GM21737 (cell line): Measurements from ENCODE around the gene SELL.
"Not testable (repeated sequence)": the region's sequence is repeated elsewhere in the genome, so short reads cannot be mapped to it uniquely, and the experiment has no call there.

Source experiments
- ATAC-seq: cut with Tn5 transposase; IDR thresholded peaks from one replicate; pipeline ENCODE4 v1.9.1; 2021; ENCODE audit warnings: mild to moderate bottlenecking, moderate library complexity; ENCODE audit not compliant: unreplicated experiment

Gene SELL

DNA sequence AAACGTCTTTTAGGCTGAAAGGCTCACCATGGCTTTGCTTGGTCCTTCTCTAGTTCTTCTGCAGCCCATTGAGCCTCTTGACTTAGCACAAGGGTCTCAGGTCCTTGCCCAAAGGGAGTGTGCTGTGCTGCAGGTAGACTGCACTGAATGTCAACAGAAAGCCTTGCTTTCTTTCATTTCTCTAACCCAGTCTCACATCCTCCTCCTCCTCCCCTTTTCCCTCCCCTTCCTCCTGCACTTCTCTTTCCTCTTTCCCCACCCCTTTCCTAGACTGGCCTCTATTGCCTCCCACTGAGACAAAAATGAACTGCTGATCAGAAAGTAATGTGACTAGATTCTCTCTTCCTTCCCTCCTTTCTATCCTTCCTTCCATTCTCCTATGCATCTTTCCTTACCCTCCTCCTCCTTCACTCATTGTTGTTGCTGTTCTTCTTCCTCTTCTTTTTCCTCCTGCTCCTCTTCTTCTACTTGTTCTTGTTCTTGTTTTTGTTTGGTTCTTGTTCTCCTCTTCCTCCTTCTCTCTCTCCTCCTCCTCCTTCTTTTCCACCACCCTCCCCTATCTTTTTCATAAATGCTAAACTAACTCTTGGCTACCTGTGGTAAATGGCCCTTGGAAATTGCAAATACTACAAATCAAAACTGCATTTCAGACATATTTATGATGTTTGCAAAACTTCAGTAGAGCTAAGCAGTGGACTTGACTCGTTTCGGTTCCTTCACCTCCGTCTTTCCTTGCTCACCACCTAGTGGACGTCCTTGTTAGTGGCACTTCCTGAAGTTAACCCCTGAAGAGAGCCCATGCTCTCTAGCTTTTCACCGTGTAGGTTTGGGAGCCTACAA is at the start of gene SELL:
SELL (minus strand) TSS at position 152 of the 840 bp plus-strand sequence; CDS start at position 30, 122 bp downstream.
- peak; percentile 79 for ATAC-seq

DNA sequence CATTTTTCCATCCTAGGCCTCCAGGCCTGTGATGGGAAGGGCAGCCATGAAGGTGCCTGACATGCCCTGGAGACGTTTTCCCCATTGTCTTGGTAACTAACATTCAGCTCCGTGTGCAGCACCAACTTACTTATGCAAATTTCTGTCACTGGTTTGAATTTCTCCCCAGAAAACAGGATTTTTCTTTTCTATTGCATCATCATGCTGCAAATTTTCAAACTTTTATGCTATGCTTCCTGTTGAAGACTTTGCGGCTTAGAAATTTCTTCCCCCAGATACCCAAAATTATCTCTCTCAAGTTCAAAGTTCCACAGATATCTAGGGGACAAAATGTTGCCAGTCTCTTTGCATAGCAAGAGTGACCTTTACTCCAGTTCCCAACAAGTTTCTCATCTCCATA is 47.6 kb upstream of the SELL start:
- no peak for ATAC-seq

DNA sequence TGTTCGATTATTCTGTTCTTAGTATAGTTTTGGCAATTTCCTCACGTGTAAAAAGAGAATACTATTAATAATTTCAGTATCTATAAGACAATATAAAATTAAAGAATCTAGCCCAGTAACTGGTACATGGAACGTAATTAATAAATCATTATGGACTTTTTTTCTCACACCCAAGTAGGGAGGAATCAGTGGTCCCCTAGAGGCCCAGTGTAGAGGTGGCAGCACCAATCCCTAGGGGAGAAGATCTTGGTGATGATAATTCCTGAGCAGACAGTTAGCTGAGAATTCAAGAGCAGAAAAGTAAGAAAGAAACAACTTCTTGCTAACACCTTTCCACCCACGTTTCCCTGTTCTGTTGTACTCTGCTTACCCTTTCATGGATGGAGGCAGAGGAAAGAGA is 42.1 kb upstream of the SELL start:
- ATAC-seq = no peak

DNA sequence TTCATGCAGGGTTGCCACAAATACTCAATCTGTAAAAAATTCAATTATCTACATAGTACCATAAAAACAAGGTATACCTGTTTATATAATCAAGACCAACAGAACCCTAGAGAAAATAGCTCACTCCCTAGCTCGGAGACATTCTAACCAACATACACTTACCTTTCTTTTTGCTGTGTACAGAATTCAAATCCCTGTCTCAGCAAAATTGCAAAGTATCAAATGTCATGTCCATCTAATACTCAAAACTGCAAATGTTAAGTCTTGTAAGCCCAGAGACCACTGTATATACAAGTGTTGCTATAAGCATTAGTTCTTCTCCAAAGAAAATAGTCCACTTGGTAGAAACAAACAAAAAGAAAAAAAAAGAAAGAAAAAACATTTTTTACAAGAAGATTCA is 38.6 kb upstream of the SELL start:
- ATAC-seq = no peak

GRCh38 chr1:169746550-169746949 is 35.1 kb upstream of the SELL start:
- ATAC-seq = no peak

DNA sequence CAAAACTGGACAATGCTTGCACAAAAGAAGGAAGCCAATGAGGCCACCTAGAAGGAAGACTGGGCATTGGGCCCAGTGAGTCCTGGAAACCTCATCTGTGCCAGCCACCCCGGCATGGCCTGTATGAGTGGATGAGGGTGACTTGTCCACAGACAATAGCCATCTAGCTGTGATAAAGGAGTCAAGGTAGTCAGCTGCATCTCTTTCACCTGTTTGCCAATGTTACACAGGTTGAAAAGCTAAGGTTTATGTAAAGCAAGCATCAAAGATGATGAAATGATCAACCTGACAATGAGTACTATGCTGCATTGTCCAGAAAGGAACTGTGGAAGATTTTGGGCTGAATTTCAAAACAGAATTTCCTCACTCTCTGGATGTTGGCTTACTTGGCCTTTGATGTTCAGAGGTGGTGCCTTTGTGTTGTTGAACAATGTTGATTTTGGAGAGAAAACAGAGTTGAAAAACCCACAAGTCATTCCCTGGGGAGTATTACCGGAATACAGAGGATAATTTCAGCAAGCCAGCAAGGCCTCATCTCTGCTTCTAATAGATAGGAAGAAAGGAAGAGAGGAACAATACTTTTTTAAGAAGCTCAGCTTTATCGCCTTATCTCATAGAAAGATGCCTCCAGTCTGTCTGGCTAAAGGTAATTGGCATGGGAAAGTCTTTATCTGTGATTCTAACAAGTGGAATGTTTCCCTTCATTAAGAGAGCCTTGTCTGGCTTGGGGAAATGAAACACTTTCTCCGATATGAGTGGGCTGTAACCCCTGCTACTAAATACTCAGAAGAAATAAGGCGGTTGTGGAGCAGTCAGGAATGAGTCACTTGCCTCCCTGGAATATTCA is 33.8 kb upstream of the SELL start:
- ATAC-seq = no peak

- no peak for ATAC-seq
These were observed 30.4 kb upstream of the SELL start for GRCh38 chr1:169741666-169742394.

DNA sequence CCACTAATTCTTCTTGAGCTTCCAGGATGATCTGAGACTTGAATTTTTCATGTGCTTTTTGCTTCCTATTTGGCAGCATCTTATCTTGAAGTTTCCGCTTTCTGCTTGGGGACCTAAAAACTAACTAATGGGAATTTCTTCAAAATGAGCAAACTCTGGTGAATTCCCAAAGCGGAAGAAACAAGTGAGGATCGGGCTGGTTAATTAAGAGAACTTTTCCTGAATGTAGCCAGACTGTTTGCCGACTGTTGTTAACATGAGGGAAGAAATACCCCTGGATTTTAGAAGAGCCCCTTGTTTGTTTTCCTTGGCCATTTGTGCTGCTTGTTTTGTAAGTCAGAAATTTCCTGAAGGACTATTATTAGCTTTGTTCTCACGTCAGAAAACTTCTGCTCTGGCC is 28.6 kb upstream of the SELL start:
- no peak for ATAC-seq

GRCh38 chr1:169733924-169734323 is 22.5 kb upstream of the SELL start, which contains the start of gene SELE:
Gene SELE (minus strand): TSS chr1:169734079. CDS start chr1:169733612, 467 bp downstream.
- no peak for ATAC-seq

DNA sequence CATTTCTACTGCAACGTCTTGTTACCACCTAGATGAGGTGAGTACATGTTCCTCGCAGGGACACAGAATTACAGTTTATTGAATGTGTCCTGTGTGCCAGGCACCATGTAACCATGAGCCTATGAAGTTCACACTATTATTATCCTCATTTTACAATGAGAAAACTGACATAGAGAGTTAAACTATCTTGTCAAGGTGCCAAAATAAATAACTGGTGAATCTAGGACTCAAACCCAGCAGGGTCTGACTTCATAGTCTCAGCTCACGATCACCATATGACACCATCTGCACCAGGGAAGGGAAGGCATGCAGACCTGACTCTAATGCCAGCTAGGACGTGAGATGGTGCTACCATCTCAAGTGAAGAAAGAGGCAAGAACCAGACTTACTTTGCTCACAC is 20.0 kb upstream of the SELL start:
- ATAC-seq = no peak

GRCh38 chr1:169729991-169730390 is 18.6 kb upstream of the SELL start:
- no peak for ATAC-seq

- no peak for ATAC-seq
These were observed 15.9 kb upstream of the SELL start for GRCh38 chr1:169727307-169727706.

GRCh38 chr1:169726851-169727250 is 15.4 kb upstream of the SELL start:
- no peak for ATAC-seq

GRCh38 chr1:169725930-169726329 is 14.5 kb upstream of the SELL start:
- ATAC-seq = no peak

DNA sequence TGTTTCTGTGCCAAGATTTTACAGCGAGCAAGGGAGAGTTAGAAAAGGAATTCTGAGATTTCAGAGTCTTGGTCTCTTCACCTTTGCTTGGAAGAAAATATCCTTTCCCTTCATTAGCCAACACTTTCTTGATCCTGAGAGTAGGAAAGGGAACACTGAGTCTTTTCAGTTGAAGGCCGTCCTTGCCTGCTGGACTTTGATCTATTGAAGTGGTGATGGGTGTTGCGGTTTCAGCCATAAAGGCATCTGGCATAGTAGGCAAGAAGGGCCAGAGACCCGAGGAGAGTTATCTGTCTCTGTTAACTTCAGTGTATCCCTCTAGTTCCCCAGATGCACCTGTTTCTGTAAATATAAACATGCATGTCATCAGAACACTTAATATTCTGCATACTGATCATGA is 12.7 kb upstream of the SELL start:
- ATAC-seq = no peak

DNA sequence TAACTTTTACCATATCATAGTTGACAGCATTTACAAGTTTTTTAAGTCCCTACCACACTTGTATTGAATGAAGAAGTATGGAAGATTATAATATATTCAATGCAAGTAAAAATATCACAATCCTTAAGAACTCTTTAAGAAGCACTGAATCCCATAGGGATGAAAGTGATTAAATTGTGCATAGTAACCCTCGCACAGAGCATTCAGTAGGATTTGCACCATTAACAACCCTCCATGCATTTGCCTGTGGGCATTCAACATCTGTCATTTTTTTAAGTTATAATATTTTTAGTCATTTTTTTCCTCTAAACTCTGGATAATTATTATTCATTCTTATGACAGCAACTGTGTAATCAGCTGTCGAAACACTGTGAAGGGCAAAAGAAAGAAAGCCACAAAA is 12.3 kb upstream of the SELL start:
- no peak for ATAC-seq

DNA sequence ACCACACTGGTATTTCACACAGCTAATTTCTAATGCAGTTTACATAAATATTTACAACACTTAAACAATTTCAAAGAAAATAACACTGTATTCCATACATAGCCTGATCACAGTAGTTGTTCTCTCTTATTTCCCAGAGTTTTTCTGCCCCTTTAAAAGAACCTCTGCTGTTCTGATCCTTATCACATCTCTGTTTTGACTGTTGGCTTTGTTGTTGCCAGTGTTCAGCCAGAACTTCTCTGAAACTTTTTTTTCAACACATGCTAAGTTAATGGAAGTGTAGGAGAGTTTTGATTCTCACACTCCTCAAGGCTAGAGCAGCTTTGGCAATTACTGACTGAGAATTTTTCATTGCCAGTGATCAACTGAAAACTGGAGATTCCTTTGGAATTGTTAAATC is 11.4 kb upstream of the SELL start:
- ATAC-seq = no peak

- not testable (repeated sequence) for ATAC-seq
These were observed 3.7 kb upstream of the SELL start for GRCh38 chr1:169715100-169715499.

DNA sequence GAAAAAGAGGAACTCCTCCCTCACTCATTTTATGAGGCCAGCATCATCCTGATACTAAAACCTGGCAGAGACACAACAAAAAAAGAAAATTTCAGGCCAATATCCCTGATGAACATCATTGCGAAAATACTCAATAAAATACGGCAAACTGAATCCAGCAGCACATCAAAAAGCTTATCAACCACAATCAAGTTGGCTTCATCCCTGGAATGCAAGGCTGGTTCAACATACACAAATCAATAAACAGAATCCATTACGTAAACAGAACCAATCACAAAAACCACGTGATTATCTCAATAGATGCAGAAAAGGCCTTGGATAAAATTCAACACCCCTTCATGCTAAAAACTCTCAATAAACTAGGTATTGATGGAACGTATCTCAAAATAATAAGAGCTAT is 1.7 kb upstream of the SELL start:
- not testable (repeated sequence) for ATAC-seq

DNA sequence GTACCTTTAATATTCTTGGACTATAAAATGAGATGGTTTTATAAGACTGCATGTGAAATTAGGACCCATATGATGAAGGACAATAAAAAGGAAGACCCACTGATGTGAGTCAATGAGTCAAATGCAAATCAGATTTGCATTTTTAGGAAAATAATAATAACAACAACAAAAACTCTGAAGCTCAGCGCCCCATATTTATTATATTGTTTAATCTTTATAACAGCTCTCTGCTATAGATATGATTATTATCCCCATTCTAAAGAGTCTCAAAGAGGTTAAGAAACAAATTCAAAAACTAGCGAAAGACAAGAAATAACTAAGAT is 850 bp upstream of the SELL start:
- no peak for ATAC-seq

GRCh38 chr1:169708647-169709046 is 2.8 kb downstream of the SELL start:
- ATAC-seq = no peak
